Amniotic stem cell (primary cell): ENCODE results near the gene FOXO6.

Experiments used
- DNase-seq: peaks from one replicate; lab custom pipeline; 2025; lab: John Stamatoyannopoulos, UW

The FOXO6 gene

GRCh38 chr1:41383094-41383852 lies 22.0 kb downstream of the FOXO6 start:
- DNase-seq: no peak

GRCh38 chr1:41384579-41384978 lies 23.3 kb downstream of the FOXO6 start:
- DNase-seq: no peak

- DNase-seq: no peak
Measured at GRCh38 chr1:41385398-41386195, 24.4 kb downstream of the FOXO6 start.

GRCh38 chr1:41386196-41386663 lies 25.0 kb downstream of the FOXO6 start:
- no peak for DNase-seq

GRCh38 chr1:41387667-41388091 lies 26.4 kb downstream of the FOXO6 start:
- DNase-seq: peak; percentile 23

- no peak for DNase-seq
Measured at GRCh38 chr1:41388510-41388909, 27.3 kb downstream of the FOXO6 start.

GRCh38 chr1:41389009-41389408 lies 27.8 kb downstream of the FOXO6 start:
- no peak for DNase-seq

- DNase-seq: no peak
Measured at GRCh38 chr1:41390166-41390565, 28.9 kb downstream of the FOXO6 start.

GRCh38 chr1:41390573-41390972 lies 29.3 kb downstream of the FOXO6 start:
- DNase-seq: no peak

GRCh38 chr1:41391834-41392527 lies 30.7 kb downstream of the FOXO6 start:
- DNase-seq: no peak

- DNase-seq: no peak
Measured at GRCh38 chr1:41392528-41392924, 31.3 kb downstream of the FOXO6 start.

- no peak for DNase-seq
Measured at GRCh38 chr1:41393716-41394368, 32.6 kb downstream of the FOXO6 start.

GRCh38 chr1:41394369-41394744 lies 33.1 kb downstream of the FOXO6 start:
- no peak for DNase-seq

GRCh38 chr1:41394959-41395956 lies 34.0 kb downstream of the FOXO6 start:
- no peak for DNase-seq

- no peak for DNase-seq
Measured at GRCh38 chr1:41396084-41396483, 34.9 kb downstream of the FOXO6 start.

GRCh38 chr1:41397020-41397419 lies 35.8 kb downstream of the FOXO6 start:
- DNase-seq: no peak

GRCh38 chr1:41397753-41398330 lies 36.6 kb downstream of the FOXO6 start:
- no peak for DNase-seq

GRCh38 chr1:41399145-41399795 lies 38.0 kb downstream of the FOXO6 start:
- no peak for DNase-seq

GRCh38 chr1:41400225-41400624 lies 39.0 kb downstream of the FOXO6 start:
- no peak for DNase-seq

- no peak for DNase-seq
Measured at GRCh38 chr1:41401899-41402298, 40.7 kb downstream of the FOXO6 start.
